Measurements from ENCODE around the gene DSP. TPM values are rescaled to one million over a fixed set of nuclear protein-coding genes. Genes with fewer than 3 reads are reported as not detected.

DSP gene
- polyA plus RNA-seq, 1 donor from 2014 or later: 0.05 TPM

DNA sequence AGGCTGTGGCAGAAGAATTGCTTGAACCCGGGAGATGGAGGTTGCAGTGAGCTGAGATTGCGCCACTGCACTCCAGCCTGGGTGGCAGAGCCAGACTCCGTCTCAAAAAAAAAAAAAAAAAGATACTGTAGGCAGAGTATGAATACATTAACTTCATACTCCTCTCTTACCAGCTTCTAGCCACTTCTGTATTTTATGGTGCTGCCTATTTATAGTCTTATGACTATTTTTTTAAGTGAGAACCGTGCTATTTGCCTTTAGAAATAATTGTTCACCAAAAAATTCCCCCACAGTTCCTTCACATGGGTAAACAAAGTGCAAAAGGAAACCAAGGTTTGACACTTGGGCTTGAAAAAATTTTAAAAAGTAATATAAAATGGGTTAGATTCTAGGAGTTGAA, 47.0 kb downstream of the DSP start:
- Histone ChIP-seq H3K4me3 (ENCODE audit: low read length) (no peak overlapping the region), H3K36me3 (ENCODE audit: insufficient read depth, low read length) (no peaks in the 10 kb centered on the region)

GRCh38 chr6:7589221-7589620, 47.8 kb downstream of the DSP start:
- no peak overlapping the region for H3K4me2 ChIP-seq (ENCODE audit: low read length)
- no peak overlapping the region for H3K4me3 ChIP-seq (ENCODE audit: low read length)
- H3K36me3 ChIP-seq (ENCODE audit: insufficient read depth, low read length): no peaks in the 10 kb centered on the region
- no peaks in the 10 kb centered on the region for H3K9me2 ChIP-seq (ENCODE audit: insufficient read depth, low read length)
- no peak overlapping the region for H2AFZ ChIP-seq (ENCODE audit: low read depth, low read length)
- peaks cover 21% of the 10 kb centered on the region for H3K79me2 ChIP-seq (replicated peaks; ENCODE audit: insufficient read depth, low read length)
- H3K27ac ChIP-seq (ENCODE audit: low read length): no peak overlapping the region
- H4K20me1 ChIP-seq (ENCODE audit: insufficient read depth): no peaks in the 10 kb centered on the region
- no peaks in the 10 kb centered on the region for H3K27me3 ChIP-seq (ENCODE audit: insufficient read depth, low read depth, low read length)
- H3F3A ChIP-seq (ENCODE audit: insufficient read depth, low read length, poor library complexity, severe bottlenecking): no peaks in the 10 kb centered on the region
- no peak overlapping the region for H3K9ac ChIP-seq (ENCODE audit: low read length)
- H3K9me3 ChIP-seq (ENCODE audit: low read length): no peaks in the 10 kb centered on the region
- TF ChIP-seq RAD21 (conservative IDR thresholded peaks at IDR 0.05) (no peak), REST (IDR thresholded peaks at IDR 0.05; ENCODE audit: borderline replicate concordance) (no peak), EZH2 (IDR thresholded peaks at IDR 0.05; ENCODE audit: borderline replicate concordance, insufficient read depth, low read length, poor library complexity, severe bottlenecking) (no peak), TAF1 (IDR thresholded peaks at IDR 0.05; ENCODE audit: low read depth) (no peak), MXI1 (conservative IDR thresholded peaks at IDR 0.05; ENCODE audit: poor library complexity, severe bottlenecking) (no peak), CTCF (IDR thresholded peaks at IDR 0.05; ENCODE audit: poor library complexity, severe bottlenecking) (no peak), POLR2AphosphoS5 (IDR thresholded peaks at IDR 0.05) (no peak)

More for the DNA sequence above, 47.0 kb downstream of the DSP start:
- H4K20me1 ChIP-seq (ENCODE audit: insufficient read depth): no peaks in the 10 kb centered on the region
- H3K9me2 ChIP-seq (ENCODE audit: insufficient read depth, low read length): no peaks in the 10 kb centered on the region
- no peaks in the 10 kb centered on the region for H3K27me3 ChIP-seq (ENCODE audit: insufficient read depth, low read depth, low read length)
- no peak overlapping the region for H3K4me2 ChIP-seq (ENCODE audit: low read length)
- TF ChIP-seq SMC3 (conservative IDR thresholded peaks at IDR 0.05; ENCODE audit: poor library complexity) (no peak), REST (IDR thresholded peaks at IDR 0.05; ENCODE audit: borderline replicate concordance) (no peak), CTCF (IDR thresholded peaks at IDR 0.05; ENCODE audit: poor library complexity, severe bottlenecking) (no peak), EP300 (conservative IDR thresholded peaks at IDR 0.05; ENCODE audit: poor library complexity, severe bottlenecking) (no peak), TAF1 (IDR thresholded peaks at IDR 0.05; ENCODE audit: low read depth) (no peak), MXI1 (conservative IDR thresholded peaks at IDR 0.05; ENCODE audit: poor library complexity, severe bottlenecking) (no peak), EZH2 (IDR thresholded peaks at IDR 0.05; ENCODE audit: borderline replicate concordance, insufficient read depth, low read length, poor library complexity, severe bottlenecking) (no peak), POLR2AphosphoS5 (IDR thresholded peaks at IDR 0.05) (no peak), RAD21 (conservative IDR thresholded peaks at IDR 0.05) (no peak)
- H3K79me2 ChIP-seq (replicated peaks; ENCODE audit: insufficient read depth, low read length): peaks cover 21% of the 10 kb centered on the region
- H3K27ac ChIP-seq (ENCODE audit: low read length): no peak overlapping the region
- no peaks in the 10 kb centered on the region for H3F3A ChIP-seq (ENCODE audit: insufficient read depth, low read length, poor library complexity, severe bottlenecking)
- no peak overlapping the region for H3K9ac ChIP-seq (ENCODE audit: low read length)
- no peaks in the 10 kb centered on the region for H3K9me3 ChIP-seq (ENCODE audit: low read length)
- H2AFZ ChIP-seq (ENCODE audit: low read depth, low read length): no peak overlapping the region

Measured in neural cell (in vitro differentiated cells).